ENCODE measurements around the gene GRWD1. TPM values are rescaled to one million over a fixed set of nuclear protein-coding genes. Genes with fewer than 3 reads are reported as not detected.

The GRWD1 gene
- total and polyA plus RNA-seq, 2 of the 8 experiments (the other 6 are each of a cell fraction or from before 2014, with no cell fraction given), result 36.9 to 61.9 TPM

DNA sequence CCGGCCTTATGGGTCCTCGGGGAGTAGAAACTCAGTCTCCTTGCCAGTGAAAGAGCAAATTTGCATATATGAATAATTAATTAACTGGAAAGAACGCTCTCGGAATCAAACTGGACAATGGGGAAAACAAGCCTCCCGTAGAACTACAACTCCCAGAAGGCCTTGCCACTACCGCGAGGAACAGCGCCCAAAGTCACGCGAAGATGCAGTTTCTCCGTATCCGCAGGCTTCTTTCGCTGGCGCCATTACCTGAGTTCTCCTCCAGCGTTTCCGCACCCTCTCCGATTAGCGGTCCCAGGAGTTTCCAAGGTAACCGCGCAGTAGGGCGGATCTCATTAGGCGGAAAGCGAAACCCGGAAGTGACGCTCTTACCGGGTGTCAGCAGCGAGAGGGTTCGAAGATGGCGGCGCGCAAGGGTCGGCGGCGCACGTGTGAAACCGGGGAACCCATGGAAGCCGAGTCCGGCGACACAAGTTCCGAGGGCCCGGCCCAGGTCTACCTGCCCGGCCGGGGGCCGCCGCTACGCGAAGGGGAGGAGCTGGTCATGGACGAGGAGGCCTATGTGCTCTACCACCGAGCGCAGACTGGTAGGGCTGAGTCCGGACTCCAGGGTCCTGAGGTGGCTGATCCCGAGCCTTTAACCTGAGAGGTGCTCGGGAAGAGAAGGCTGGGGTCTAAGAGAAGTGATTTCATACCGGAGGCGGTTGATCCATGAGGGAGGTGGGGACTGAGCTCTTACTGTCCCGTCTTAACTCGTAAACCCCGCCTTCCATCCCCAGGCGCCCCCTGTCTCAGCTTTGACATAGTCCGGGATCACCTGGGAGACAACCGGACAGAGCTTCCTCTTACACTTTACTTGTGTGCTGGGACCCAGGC is at the start of gene GRWD1 (continued):
- TF ChIP-seq RBBP5 (IDR thresholded peaks at IDR 0.05; ENCODE audit: borderline replicate concordance, low read depth, low read length), result peak; percentile 57; the same call in 1 of the 2 replicates
- peak; percentile 91 for TF ChIP-seq SAP30 (IDR thresholded peaks at IDR 0.05; ENCODE audit: insufficient read depth, insufficient replicate concordance, low read length)
- peak; percentile 99 for TF ChIP-seq CHD2 (IDR thresholded peaks at IDR 0.05; ENCODE audit: low read length)
